Retinal pigment epithelial cell (primary cell): ENCODE results near the gene BMP3.

ENCODE experiments used
- DNase-seq: peaks from one replicate; pipeline ENCODE4 v3.0.0-alpha.2; 2010; ENCODE audit warnings: low read depth
- H3K4me3 ChIP-seq: 2 replicates; pipeline ENCODE4 v1.5.1; 2011; ENCODE audit warnings: mild to moderate bottlenecking, low read length, control low read depth, moderate library complexity
- TF ChIP-seq, protein P1 (sequence below): conservative IDR thresholded peaks from 2 replicates; pipeline ENCODE4 v1.5.1; 2011; ENCODE audit warnings: low read depth, low read length, control low read depth, inconsistent platforms

Gene BMP3

DNA sequence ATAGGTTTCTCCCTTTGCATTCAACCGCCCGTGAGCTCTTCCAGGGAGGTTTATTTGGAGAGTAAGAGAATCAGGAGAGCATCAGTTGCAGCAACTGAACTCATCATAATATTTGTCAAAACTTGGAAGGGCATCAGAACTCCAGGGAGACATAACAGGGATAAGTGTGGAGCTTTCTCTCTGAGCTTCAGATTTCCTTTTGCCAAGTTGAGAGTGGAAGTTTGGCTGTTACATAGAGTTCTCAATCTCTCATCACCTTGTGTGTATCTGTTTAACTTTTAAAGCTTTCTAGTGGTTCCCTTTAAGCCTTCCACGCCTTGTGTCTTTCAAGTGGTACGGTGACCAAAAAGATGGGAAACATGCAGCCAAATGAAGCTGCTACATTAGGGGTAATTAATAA is 18.8 kb downstream of the BMP3 start:
- no peak overlapping the region for H3K4me3 ChIP-seq
- TF ChIP-seq, protein P1, sequence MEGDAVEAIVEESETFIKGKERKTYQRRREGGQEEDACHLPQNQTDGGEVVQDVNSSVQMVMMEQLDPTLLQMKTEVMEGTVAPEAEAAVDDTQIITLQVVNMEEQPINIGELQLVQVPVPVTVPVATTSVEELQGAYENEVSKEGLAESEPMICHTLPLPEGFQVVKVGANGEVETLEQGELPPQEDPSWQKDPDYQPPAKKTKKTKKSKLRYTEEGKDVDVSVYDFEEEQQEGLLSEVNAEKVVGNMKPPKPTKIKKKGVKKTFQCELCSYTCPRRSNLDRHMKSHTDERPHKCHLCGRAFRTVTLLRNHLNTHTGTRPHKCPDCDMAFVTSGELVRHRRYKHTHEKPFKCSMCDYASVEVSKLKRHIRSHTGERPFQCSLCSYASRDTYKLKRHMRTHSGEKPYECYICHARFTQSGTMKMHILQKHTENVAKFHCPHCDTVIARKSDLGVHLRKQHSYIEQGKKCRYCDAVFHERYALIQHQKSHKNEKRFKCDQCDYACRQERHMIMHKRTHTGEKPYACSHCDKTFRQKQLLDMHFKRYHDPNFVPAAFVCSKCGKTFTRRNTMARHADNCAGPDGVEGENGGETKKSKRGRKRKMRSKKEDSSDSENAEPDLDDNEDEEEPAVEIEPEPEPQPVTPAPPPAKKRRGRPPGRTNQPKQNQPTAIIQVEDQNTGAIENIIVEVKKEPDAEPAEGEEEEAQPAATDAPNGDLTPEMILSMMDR, result no peak
- no peak for DNase-seq

DNA sequence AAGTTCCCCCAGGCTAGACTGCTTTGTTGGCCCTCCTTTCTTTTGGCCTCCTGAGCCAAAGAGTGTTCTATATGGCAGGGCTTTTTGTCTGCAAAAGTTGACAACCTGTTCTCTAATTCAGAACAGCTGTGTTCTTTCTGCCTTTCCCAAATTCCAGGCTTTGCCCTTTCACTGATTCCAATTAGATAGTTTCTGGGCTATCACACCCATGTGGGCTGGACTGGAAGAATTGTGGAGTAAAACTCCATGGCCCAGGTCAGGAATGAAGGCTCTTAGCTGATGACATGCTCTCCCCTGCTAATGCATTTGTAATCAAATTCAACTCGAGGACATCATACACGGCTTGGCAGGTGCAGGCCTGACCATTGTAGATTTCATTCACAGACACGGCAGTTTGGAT is 19.4 kb downstream of the BMP3 start:
- H3K4me3 ChIP-seq, result no peak overlapping the region
- no peak for DNase-seq
- TF ChIP-seq, protein P1, result no peak

DNA sequence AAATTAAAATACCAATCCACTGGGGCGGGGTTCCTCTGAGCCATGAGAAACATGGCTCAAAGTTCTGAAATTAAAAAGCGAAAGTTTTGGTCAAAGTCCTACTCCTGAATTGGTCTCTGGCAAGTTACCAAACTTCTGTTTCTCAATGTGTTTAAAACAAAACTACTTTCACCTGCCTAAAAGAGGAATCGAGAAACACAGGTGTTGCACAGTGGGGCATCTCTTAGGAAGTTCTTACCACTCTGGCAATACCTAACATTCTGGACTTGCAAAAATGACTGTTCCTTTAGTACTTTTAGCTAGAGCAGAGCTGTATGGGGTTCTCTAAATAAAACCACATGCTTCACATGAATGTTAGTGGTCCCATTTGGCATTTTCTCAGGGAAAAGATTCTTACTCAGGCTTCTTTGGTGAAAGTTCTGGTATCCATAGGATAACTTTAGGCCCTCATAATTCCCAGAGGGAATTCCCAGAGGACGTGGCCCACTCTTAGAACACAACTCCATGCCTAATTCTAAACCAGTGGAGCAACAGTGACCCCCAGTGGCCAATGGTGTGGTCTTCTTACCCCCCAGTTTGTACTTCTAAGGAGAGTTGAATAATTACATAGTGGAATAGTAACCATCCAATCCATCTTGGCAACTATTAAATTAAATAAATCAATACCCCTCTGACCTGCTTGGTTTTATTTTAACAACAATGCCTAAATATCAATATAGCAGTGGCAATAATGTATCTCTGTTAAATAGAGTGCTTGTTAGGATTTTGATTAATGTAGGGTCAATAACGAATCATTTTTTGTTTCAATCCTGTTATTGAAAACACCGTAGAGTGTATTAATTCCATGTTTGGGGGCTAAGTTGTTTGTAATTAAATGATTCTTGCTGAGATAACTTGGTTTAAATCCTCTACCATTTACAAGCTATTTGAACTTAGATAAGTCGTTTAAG is 21.9 kb downstream of the BMP3 start:
- DNase-seq, result no peak
- TF ChIP-seq, protein P1, result peak; percentile 86

DNA sequence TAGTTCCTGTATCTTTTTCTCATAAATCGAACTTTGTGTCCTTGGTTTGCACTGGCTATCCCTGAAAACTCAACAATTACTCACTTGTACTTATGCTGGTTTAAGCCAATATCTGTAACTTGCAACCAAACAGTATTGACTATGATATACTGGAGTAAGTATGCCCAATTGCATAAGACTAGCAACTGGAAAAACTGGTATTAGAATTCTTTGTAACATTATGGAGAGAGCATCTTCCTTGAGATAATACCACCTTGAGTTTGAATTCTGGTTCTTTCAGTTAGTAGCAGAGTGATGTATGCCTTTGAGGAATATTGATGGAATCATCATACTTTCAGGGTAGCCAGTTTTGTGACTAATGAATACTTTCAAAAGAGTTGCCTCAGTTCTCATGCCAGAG is 28.1 kb downstream of the BMP3 start:
- TF ChIP-seq, protein P1, result no peak
- DNase-seq, result no peak
- no peak overlapping the region for H3K4me3 ChIP-seq

More for the DNA sequence above, 21.9 kb downstream of the BMP3 start:
- no peak overlapping the region for H3K4me3 ChIP-seq

DNA sequence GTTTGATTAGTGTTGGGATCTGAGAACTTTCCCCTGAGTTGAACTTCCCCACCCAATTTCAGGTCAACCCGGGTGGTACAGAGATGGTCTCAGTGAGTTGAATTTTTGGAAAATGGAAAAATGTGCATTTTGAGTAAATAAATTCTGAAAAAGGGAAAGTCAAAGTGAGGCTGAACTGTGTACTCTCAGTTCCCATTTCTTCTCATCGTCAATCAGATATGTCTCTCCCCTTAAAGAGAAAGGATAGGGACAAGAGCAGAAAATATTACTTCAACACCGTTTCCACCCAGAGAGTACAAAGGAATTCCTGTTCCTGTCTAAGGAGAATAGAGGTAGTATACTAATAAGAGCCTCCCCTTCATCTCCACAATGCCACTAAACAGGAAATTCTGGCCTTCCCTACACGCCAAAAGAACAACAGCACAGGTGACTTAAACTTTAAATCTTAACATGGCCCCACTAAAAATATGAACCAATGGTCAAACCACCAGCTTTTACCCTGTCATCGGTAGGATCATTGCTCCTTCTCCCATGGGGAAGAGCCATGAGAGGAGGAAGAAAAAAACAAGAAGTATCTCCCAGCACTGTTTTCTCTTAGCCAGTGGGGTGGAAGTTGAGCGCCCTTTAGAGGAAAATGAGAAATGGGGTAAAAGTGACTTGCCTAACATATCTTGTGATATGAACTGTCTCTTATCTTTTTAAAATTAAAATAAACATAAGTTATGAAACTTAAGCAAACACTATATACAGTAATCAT is 30.3 kb downstream of the BMP3 start:
- no peak for DNase-seq
- TF ChIP-seq, protein P1, result no peak

DNA sequence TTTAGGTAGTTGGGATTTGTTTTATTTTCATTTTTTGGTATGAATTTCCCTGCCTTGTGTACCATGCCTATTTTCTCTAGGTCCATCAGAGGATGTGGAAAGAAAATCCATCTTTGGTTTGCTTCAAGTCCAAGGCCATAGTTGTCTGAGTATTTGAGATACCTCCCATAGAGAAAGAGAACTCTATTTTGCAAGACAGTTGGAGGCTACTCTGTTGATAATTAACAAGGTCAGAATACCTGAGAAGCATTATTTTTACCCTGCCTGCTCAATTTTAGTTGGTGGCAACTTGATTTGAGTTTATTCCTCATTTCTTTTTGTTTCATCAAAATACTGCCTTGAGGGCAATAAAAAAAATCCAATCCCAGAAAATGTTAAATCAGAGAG is 30.8 kb downstream of the BMP3 start:
- no peak for DNase-seq
- TF ChIP-seq, protein P1, result no peak
- H3K4me3 ChIP-seq, result no peak overlapping the region

More for the DNA sequence above, 30.3 kb downstream of the BMP3 start:
- H3K4me3 ChIP-seq, result no peak overlapping the region

DNA sequence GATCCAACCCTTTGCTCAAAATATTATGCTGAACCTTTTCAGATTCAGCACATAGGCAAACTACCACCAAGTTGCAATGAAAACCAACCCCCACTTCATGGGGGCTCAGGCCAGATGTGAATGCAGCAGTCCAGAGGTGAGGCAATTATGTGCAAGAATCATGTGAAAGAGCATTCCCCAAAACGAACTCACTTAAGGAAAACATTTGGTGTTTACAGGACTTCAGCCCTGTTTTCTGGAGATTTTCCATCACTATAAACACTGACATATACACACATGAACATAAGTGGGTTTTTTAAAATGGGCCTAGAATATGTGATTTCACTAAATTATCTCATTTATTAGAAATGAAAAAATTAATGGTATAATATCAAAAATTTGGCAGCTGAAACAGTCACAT is 31.5 kb downstream of the BMP3 start:
- no peak for DNase-seq
- TF ChIP-seq, protein P1, result no peak
- no peak overlapping the region for H3K4me3 ChIP-seq
